ENCODE results near the gene PALM.

Gene PALM

GRCh38 chr19:746208-746819 lies 37.6 kb downstream of the PALM start:
- no peak for TF ChIP-seq CTCF (IDR thresholded peaks at IDR 0.05; ENCODE audit: low read length, missing control alignments)
- no peak for DNase-seq (ENCODE audit: low read depth)
- no peak overlapping the region for H3K4me3 ChIP-seq (replicated peaks; ENCODE audit: low read depth, low read length)

GRCh38 chr19:746956-747355 lies 38.2 kb downstream of the PALM start:
- no peak for TF ChIP-seq CTCF (IDR thresholded peaks at IDR 0.05; ENCODE audit: low read length, missing control alignments)
- H3K4me3 ChIP-seq (replicated peaks; ENCODE audit: low read depth, low read length) = no peak overlapping the region
- no peak for DNase-seq (ENCODE audit: low read depth)

- TF ChIP-seq CTCF (IDR thresholded peaks at IDR 0.05; ENCODE audit: low read length, missing control alignments) = no peak
- H3K4me3 ChIP-seq (replicated peaks; ENCODE audit: low read depth, low read length) = no peak overlapping the region
- DNase-seq (ENCODE audit: low read depth) = no peak
Observed at GRCh38 chr19:747432-748273, 38.9 kb downstream of the PALM start.

GRCh38 chr19:748274-748598 lies 39.5 kb downstream of the PALM start:
- no peak overlapping the region for H3K4me3 ChIP-seq (replicated peaks; ENCODE audit: low read depth, low read length)
- DNase-seq (ENCODE audit: low read depth) = no peak
- no peak for TF ChIP-seq CTCF (IDR thresholded peaks at IDR 0.05; ENCODE audit: low read length, missing control alignments)

GRCh38 chr19:749811-750210 lies 41.1 kb downstream of the PALM start:
- TF ChIP-seq CTCF (IDR thresholded peaks at IDR 0.05; ENCODE audit: low read length, missing control alignments) = no peak
- H3K4me3 ChIP-seq (replicated peaks; ENCODE audit: low read depth, low read length) = no peak overlapping the region
- no peak for DNase-seq (ENCODE audit: low read depth)

GRCh38 chr19:750640-751423 lies 42.1 kb downstream of the PALM start, which contains the start of gene MISP:
Gene MISP (plus strand): TSS chr19:751112. CDS start chr19:756947, 5,835 bp downstream.
- H3K4me3 ChIP-seq (replicated peaks; ENCODE audit: low read depth, low read length) = no peak within 1 kb of the TSS
- no peak for DNase-seq (ENCODE audit: low read depth)
- TF ChIP-seq CTCF (IDR thresholded peaks at IDR 0.05; ENCODE audit: low read length, missing control alignments) = no peak

Data from fibroblast of pulmonary artery (primary cell).